ENCODE data around the gene ERBB4.
A peak's percentile ranks its signal among the peaks of the same experiment; 100 is the strongest.

Gene ERBB4

DNA sequence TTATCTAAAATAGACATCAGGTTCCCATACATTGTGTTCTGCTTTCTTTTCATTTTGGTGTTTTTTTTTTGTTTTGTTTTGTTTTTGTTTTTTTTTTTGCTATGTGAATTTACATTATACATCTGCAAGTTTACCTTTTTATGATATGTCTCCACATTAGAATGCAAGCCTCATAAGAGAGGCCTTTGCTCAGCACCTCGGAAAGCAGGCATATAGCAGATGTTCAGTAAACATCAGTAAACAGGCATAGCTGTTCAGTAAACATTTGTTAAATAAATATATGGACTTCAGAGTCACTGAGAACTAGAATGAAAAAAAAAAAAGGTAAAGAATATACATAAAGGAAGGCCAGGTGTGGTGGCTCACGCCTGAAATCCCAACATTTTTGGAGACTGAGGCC, 405.3 kb downstream of the ERBB4 start:
- H3K4me3 ChIP-seq (ENCODE audit: low read depth, low read length) = no peak overlapping the region
- TF ChIP-seq, protein P1, sequence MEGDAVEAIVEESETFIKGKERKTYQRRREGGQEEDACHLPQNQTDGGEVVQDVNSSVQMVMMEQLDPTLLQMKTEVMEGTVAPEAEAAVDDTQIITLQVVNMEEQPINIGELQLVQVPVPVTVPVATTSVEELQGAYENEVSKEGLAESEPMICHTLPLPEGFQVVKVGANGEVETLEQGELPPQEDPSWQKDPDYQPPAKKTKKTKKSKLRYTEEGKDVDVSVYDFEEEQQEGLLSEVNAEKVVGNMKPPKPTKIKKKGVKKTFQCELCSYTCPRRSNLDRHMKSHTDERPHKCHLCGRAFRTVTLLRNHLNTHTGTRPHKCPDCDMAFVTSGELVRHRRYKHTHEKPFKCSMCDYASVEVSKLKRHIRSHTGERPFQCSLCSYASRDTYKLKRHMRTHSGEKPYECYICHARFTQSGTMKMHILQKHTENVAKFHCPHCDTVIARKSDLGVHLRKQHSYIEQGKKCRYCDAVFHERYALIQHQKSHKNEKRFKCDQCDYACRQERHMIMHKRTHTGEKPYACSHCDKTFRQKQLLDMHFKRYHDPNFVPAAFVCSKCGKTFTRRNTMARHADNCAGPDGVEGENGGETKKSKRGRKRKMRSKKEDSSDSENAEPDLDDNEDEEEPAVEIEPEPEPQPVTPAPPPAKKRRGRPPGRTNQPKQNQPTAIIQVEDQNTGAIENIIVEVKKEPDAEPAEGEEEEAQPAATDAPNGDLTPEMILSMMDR (conservative IDR thresholded peaks at IDR 0.05; ENCODE audit: low read depth, low read length) = no peak
- no peak for DNase-seq (ENCODE audit: low read depth)

GRCh38 chr2:212124598-212124997, 414.0 kb downstream of the ERBB4 start:
- peak; percentile 37 for DNase-seq (ENCODE audit: low read depth)
- TF ChIP-seq, protein P1 (conservative IDR thresholded peaks at IDR 0.05; ENCODE audit: low read depth, low read length) = no peak
- H3K4me3 ChIP-seq (ENCODE audit: low read depth, low read length) = no peak overlapping the region

- TF ChIP-seq, protein P1 (conservative IDR thresholded peaks at IDR 0.05; ENCODE audit: low read depth, low read length) = no peak
- H3K4me3 ChIP-seq (ENCODE audit: low read depth, low read length) = no peak overlapping the region
- no peak for DNase-seq (ENCODE audit: low read depth)
Observed at GRCh38 chr2:212119591-212119990, 419.0 kb downstream of the ERBB4 start.

GRCh38 chr2:212117926-212118325, 420.7 kb downstream of the ERBB4 start:
- TF ChIP-seq, protein P1 (conservative IDR thresholded peaks at IDR 0.05; ENCODE audit: low read depth, low read length) = no peak
- no peak overlapping the region for H3K4me3 ChIP-seq (ENCODE audit: low read depth, low read length)
- no peak for DNase-seq (ENCODE audit: low read depth)

DNA sequence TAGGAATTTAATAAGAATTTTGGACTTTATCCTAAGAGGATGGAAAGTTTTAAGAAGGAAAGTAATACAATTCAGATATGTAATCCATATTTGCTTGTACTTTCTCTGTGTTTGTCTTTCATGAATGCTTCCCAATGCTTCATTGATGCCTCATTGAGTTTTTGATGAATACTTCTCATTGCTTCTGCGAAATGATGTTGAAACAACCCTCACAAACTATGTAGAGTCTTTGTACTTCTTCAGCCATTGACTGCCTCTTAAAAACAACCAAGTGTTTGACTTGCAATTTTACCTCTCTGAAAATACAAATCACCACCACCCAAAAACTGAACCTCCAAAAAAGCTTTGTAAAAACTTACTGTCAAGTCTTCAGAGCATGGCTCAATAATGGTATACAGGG, 424.1 kb downstream of the ERBB4 start:
- DNase-seq (ENCODE audit: low read depth) = no peak
- TF ChIP-seq, protein P1 (conservative IDR thresholded peaks at IDR 0.05; ENCODE audit: low read depth, low read length) = no peak
- no peak overlapping the region for H3K4me3 ChIP-seq (ENCODE audit: low read depth, low read length)

GRCh38 chr2:212112401-212112800, 426.2 kb downstream of the ERBB4 start:
- DNase-seq (ENCODE audit: low read depth) = no peak

More at GRCh38 chr2:212112401-212112800, 426.2 kb downstream of the ERBB4 start:
- TF ChIP-seq, protein P1 (conservative IDR thresholded peaks at IDR 0.05; ENCODE audit: low read depth, low read length) = no peak
- no peak overlapping the region for H3K4me3 ChIP-seq (ENCODE audit: low read depth, low read length)

Measured in choroid plexus epithelial cell (primary cell).